CD4-positive, CD25-positive, alpha-beta regulatory T cell (primary cell): Measurements from ENCODE around the gene SEC23A. TPM values are rescaled to one million over a fixed set of nuclear protein-coding genes. Genes with fewer than 3 reads are reported as not detected.
"Not testable (repeated sequence)": the region's sequence is repeated elsewhere in the genome, so short reads cannot be mapped to it uniquely, and the experiment has no call there.

Source experiments
- ATAC-seq, 2 donors: fragments of 150-1000 bp; cut with Tn5 transposase; one replicate each; pipeline ENCODE4 v1.10.0; 2021; ENCODE audit warnings: low read depth in 2 of 2, moderate number of reproducible peaks in 2 of 2, moderate library complexity in 1 of 2
- DNase-seq, 3 donors: peaks; one replicate each; pipeline versions ENCODE4 v3.0.0 to v3.0.0-alpha.2; 2012 to 2022; ENCODE audit warnings: mixed read lengths in 1 of 3
- H3K27ac ChIP-seq: one replicate; pipeline ENCODE4 v1.7.0; 2013; ENCODE audit warnings: mild to moderate bottlenecking, low read length; ENCODE audit not compliant: insufficient read depth, poor library complexity, severe bottlenecking
- H3K27me3 ChIP-seq: one replicate; pipeline ENCODE4 v1.7.0; 2013; ENCODE audit warnings: low read length; ENCODE audit not compliant: control insufficient read depth, insufficient read depth
- H3K36me3 ChIP-seq: one replicate; pipeline ENCODE4 v1.7.0; 2013; ENCODE audit warnings: mild to moderate bottlenecking, low read length, moderate library complexity; ENCODE audit not compliant: control insufficient read depth, insufficient read depth
- H3K4me1 ChIP-seq: 2 replicates; pipeline ENCODE4 v1.7.0; 2013; ENCODE audit warnings: mild to moderate bottlenecking, low read length; ENCODE audit not compliant: insufficient read depth, control insufficient read depth, poor library complexity, severe bottlenecking
- H3K4me3 ChIP-seq: one replicate; pipeline ENCODE4 v1.7.0; 2013; ENCODE audit warnings: low read depth, mild to moderate bottlenecking, low read length, moderate library complexity
- H3K9me3 ChIP-seq, 2 experiments: 1 replicate in 1 of 2; 2 replicates in 1 of 2; pipeline ENCODE4 v1.7.0; 2013; ENCODE audit warnings: low read length in 2 of 2, mild to moderate bottlenecking in 1 of 2, moderate library complexity in 1 of 2; ENCODE audit not compliant: control insufficient read depth in 2 of 2
- H3K27ac Mint-ChIP-seq, 3 donors: one replicate each; pipeline ENCODE4 v1.8.0; 2020 to 2022; ENCODE audit warnings: mild to moderate bottlenecking in 3 of 3, mixed read lengths in 3 of 3, moderate library complexity in 2 of 3
- H3K27me3 Mint-ChIP-seq: one replicate; pipeline ENCODE4 v1.8.0; 2022; ENCODE audit warnings: mild to moderate bottlenecking, mixed read lengths
- H3K36me3 Mint-ChIP-seq: one replicate; pipeline ENCODE4 v1.8.0; 2020; ENCODE audit warnings: mixed read lengths
- H3K4me1 Mint-ChIP-seq, 4 donors: one replicate each; pipeline ENCODE4 v1.8.0; 2020 to 2022; ENCODE audit warnings: mixed read lengths in 4 of 4, mild to moderate bottlenecking in 1 of 4
- H3K4me3 Mint-ChIP-seq, 4 donors: one replicate each; pipeline ENCODE4 v1.8.0; 2020 to 2022; ENCODE audit warnings: mild to moderate bottlenecking in 4 of 4, mixed read lengths in 4 of 4, moderate library complexity in 3 of 4
- H3K9me3 Mint-ChIP-seq, 7 donors: one replicate each; pipeline ENCODE4 v1.8.0; 2020 to 2022; ENCODE audit warnings: mixed read lengths in 7 of 7, mild to moderate bottlenecking in 3 of 7, moderate library complexity in 2 of 7
- polyA plus RNA-seq, 4 donors: library from polyadenylated mRNA; unstranded; fragments of 300-500 nt; fragmentation: Illumina TruSeq; gene quantifications; one replicate each; pipeline ENCODE4 v1.2.3, GENCODE V29; 2021
- total RNA-seq: library from RNA; stranded (reverse); gene quantifications from one replicate; pipeline ENCODE4 v1.2.3, GENCODE V29; 2022

Gene SEC23A
- total and polyA plus RNA-seq, 5 donors from 2014 or later, result 29.5 to 64.5 (median 40.4) TPM

GRCh38 chr14:39104078-39104801 lies 1.2 kb upstream of the SEC23A start:
- H3K4me1 ChIP-seq, result peaks cover 24% of the 10 kb centered on the region
- ATAC-seq, H3K27me3 ChIP-seq, H3K36me3 ChIP-seq, H3K27me3 Mint-ChIP-seq, H3K9me3 ChIP-seq, H3K9me3 Mint-ChIP-seq, DNase-seq, H3K36me3 Mint-ChIP-seq: not testable (repeated sequence)
- Mint-ChIP-seq H3K27ac (peak overlapping the region; percentile 97 to 99 (median 98)), H3K4me3 (peak overlapping the region; percentile 96 to 100 (median 98)), H3K4me1 (peaks cover 14 to 55% (median 37%) of the 10 kb centered on the region in 4 donors)
- peak overlapping the region; percentile 95 for H3K4me3 ChIP-seq
- peak overlapping the region; percentile 93 for H3K27ac ChIP-seq

DNA sequence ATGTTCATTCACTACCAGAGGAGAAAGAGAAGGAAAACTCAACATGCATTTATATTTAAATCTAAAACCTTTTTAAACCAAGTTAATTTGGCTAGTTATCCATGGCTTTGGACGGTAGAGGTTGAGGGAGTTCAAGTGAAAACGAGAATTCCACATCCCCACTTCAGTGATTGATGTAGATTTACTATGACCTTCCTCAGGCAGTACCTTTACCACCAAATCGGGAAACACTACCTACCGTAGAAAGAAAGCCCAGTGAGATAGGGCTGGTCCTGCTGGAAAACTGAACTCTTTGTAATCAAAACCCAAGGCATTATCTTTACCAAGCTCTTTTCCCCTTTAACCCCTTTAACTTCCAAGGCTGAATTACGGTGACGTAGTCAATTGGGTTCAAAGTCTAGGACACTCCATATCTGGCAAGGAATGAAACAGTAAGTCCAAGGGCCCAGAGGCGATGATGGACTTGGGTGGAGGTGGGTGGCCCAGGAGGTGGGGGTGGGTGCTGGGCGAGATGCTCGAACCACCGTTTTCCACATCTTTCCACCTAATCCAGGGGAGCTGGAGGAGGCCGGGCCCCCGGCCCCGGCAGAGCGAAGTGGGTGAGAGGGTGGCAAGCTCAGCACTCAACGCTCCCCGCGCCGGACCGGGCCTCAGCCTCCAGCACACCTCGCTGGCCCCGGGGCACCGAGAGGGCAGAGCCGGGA lies 618 bp downstream of the SEC23A start:
- H3K27ac Mint-ChIP-seq, result peak overlapping the region; percentile 95 to 97 (median 96)
- no peaks in the 10 kb centered on the region for H3K9me3 Mint-ChIP-seq
- H3K4me3 ChIP-seq, result peak overlapping the region; percentile 91
- peak overlapping the region; percentile 93 for H3K27ac ChIP-seq
- H3K9me3 ChIP-seq, result no peaks in the 10 kb centered on the region
- H3K4me1 Mint-ChIP-seq, result peaks cover 16 to 63% (median 39%) of the 10 kb centered on the region in 4 donors
- peak in 1 of 2 donors; percentile 13 for ATAC-seq
- peaks cover 36% of the 10 kb centered on the region for H3K4me1 ChIP-seq
- peak in 2 of 3 donors; percentile 9 to 31 for DNase-seq
- no peaks in the 10 kb centered on the region for H3K36me3 ChIP-seq
- H3K36me3 Mint-ChIP-seq, result peaks cover 4% of the 10 kb centered on the region
- H3K4me3 Mint-ChIP-seq, result peak overlapping the region; percentile 94 to 100 (median 96)
- H3K27me3 ChIP-seq, result no peaks in the 10 kb centered on the region
- H3K27me3 Mint-ChIP-seq, result no peaks in the 10 kb centered on the region

DNA sequence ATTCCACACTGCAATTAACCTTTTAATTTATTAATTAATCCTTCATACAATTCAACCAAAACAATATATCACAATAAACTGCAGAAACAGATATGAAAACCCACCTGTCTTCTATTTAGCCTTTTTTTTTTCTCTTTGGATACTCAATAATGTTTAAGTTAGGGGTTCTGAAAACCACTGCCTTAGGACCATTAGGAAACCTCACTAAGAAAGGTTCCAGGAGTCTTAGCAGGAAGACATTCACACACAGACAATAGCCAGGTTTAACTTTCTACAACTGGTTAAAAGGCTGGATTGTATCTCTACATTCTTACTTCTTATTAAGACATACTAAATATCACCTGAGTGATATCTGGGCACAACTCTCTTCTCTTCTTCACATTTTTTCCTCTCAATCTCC lies 3.3 kb downstream of the SEC23A start:
- Histone ChIP-seq H3K27me3 (no peaks in the 10 kb centered on the region), H3K4me1 (peaks cover 41% of the 10 kb centered on the region), H3K4me3 (peak overlapping the region; percentile 12), H3K36me3 (peaks cover 9% of the 10 kb centered on the region), H3K27ac (peak overlapping the region; percentile 21), H3K9me3 (no peaks in the 10 kb centered on the region)
- Mint-ChIP-seq H3K4me1 (peaks cover 27 to 71% (median 50%) of the 10 kb centered on the region in 4 donors), H3K9me3 (no peaks in the 10 kb centered on the region), H3K27me3 (no peaks in the 10 kb centered on the region), H3K4me3 (peak overlapping the region; percentile 2 to 100 (median 15)), H3K27ac (peak overlapping the region in 2 of 3 donors; percentile 1 to 74), H3K36me3 (peaks cover 8% of the 10 kb centered on the region)
- DNase-seq (no peak), ATAC-seq (no peak)

DNA sequence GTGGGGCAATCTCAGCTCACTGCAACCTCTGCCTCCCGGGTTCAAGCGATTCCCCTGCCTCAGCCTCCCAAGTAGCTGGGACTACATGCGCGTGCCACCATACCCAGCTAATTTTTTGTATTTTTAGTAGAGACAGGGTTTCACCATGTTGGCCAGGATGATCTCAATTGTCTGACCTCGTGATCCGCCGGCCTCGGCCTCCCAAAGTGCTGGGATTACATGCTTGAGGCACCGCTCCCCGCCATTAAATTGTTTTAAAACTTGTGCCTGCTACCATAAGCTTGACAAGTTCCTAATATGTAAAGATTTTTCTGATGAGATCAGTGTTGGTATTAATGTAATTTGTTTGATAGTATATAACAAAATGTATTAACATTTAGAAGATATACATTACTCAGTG lies 3.8 kb downstream of the SEC23A start:
- H3K27me3 Mint-ChIP-seq, ATAC-seq, H3K27me3 ChIP-seq, DNase-seq, H3K9me3 Mint-ChIP-seq, H3K4me3 ChIP-seq, H3K9me3 ChIP-seq: not testable (repeated sequence)
- peaks cover 38% of the 10 kb centered on the region for H3K4me1 ChIP-seq
- Mint-ChIP-seq H3K27ac (peak overlapping the region in 1 of 3 donors; percentile 72), H3K36me3 (peaks cover 13% of the 10 kb centered on the region), H3K4me1 (peaks cover 31 to 74% (median 53%) of the 10 kb centered on the region in 4 donors), H3K4me3 (peak overlapping the region in 1 of 4 donors; percentile 100)
- peak overlapping the region; percentile 21 for H3K27ac ChIP-seq
- H3K36me3 ChIP-seq, result peaks cover 13% of the 10 kb centered on the region

GRCh38 chr14:39097159-39097558 lies 5.9 kb downstream of the SEC23A start:
- Histone ChIP-seq H3K36me3 (peaks cover 27% of the 10 kb centered on the region), H3K27ac (peak overlapping the region; percentile 29), H3K27me3 (no peaks in the 10 kb centered on the region), H3K9me3 (no peaks in the 10 kb centered on the region), H3K4me3 (no peak overlapping the region), H3K4me1 (peaks cover 27% of the 10 kb centered on the region)
- DNase-seq (peak in 1 of 3 donors; percentile 50), ATAC-seq (peak; percentile 57 to 66)
- peak overlapping the region in 3 of 4 donors; percentile 0 to 63 (median 22) for H3K4me3 Mint-ChIP-seq
- H3K36me3 Mint-ChIP-seq, result peaks cover 14% of the 10 kb centered on the region
- peaks cover 28 to 63% (median 45%) of the 10 kb centered on the region in 4 donors for H3K4me1 Mint-ChIP-seq
- H3K27ac Mint-ChIP-seq, result peak overlapping the region; percentile 5 to 68 (median 57)
- no peaks in the 10 kb centered on the region for H3K27me3 Mint-ChIP-seq
- H3K9me3 Mint-ChIP-seq, result no peaks in the 10 kb centered on the region

DNA sequence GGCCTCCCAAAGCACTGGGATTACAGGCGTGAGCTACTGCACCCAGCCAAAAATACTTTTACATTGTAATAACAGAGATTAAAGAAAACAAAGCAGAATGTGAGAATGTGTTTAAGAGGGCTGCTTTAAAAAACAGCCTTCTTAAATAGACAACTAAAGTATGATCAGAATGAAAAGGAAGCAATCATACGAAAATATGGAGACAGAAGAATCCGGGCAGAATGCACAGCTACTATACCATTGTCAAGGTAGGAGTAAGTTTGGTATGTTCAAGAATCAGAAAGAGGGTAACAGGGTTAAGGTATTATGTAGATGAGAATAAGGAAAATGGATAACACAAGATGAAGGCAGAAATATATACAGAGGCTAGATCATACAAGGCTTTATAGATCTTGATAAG lies 8.5 kb downstream of the SEC23A start:
- no peaks in the 10 kb centered on the region for H3K9me3 Mint-ChIP-seq
- H3K27ac Mint-ChIP-seq, result peak overlapping the region in 2 of 3 donors; percentile 2 to 18
- Histone ChIP-seq H3K27ac (no peak overlapping the region), H3K36me3 (peaks cover 53% of the 10 kb centered on the region), H3K27me3 (no peaks in the 10 kb centered on the region), H3K4me1 (peaks cover 20% of the 10 kb centered on the region), H3K9me3 (no peaks in the 10 kb centered on the region), H3K4me3 (no peak overlapping the region)
- H3K36me3 Mint-ChIP-seq, result peaks cover 28% of the 10 kb centered on the region
- H3K4me3 Mint-ChIP-seq, result peak overlapping the region in 2 of 4 donors; percentile 6 to 35
- no peaks in the 10 kb centered on the region for H3K27me3 Mint-ChIP-seq
- peaks cover 24 to 52% (median 40%) of the 10 kb centered on the region in 4 donors for H3K4me1 Mint-ChIP-seq
- ATAC-seq (no peak), DNase-seq (no peak)

DNA sequence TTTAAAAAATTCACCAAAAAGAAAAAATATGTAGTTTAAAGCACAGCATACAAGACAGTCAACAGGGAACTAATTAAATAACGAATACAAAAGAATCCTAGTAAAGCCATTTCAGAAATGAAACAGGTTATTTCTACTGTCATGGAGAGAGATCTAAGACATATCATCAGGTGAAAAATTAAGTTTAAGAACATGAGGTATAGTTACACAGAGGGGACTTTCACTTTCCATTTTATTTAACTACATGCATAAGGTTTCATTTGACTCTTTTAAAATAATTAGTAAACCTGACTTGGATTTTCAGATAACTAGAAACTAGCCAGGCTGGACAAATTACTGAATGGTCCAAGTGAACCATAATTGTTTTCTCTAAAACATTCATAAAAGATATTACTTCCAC lies 11.3 kb downstream of the SEC23A start:
- Mint-ChIP-seq H3K27ac (peak overlapping the region in 2 of 3 donors; percentile 13 to 39), H3K4me1 (peaks cover 21 to 44% (median 36%) of the 10 kb centered on the region in 4 donors), H3K4me3 (no peak overlapping the region), H3K9me3 (no peaks in the 10 kb centered on the region), H3K27me3 (no peaks in the 10 kb centered on the region), H3K36me3 (peaks cover 43% of the 10 kb centered on the region)
- DNase-seq (peak in 1 of 3 donors; percentile 25), ATAC-seq (no peak)
- Histone ChIP-seq H3K4me1 (no peaks in the 10 kb centered on the region), H3K4me3 (no peak overlapping the region), H3K36me3 (peaks cover 73% of the 10 kb centered on the region), H3K9me3 (no peaks in the 10 kb centered on the region), H3K27me3 (no peaks in the 10 kb centered on the region), H3K27ac (no peak overlapping the region)
